OCI-LY7 (cell line): ENCODE results near the gene RBM5. TPM values are rescaled to one million over a fixed set of nuclear protein-coding genes. Genes with fewer than 3 reads are reported as not detected.

ENCODE experiments used
- BruUV-seq: library from RNA; stranded (reverse); fragments of 400-500 nt; replicated peaks from 2 replicates; lab custom pipeline; 2021; lab: Mats Ljungman, UMichigan
- CTCF ChIA-PET: fragments of 300-600 bp; sonication (Branson Sonifier 250); formaldehyde crosslinking; loops from one replicate; lab custom pipeline; 2022; ENCODE audit warnings: antibody characterized with exemption; ENCODE audit not compliant: unreplicated experiment; lab: Charles Lee
- POLR2A ChIA-PET: fragments of 300-600 bp; sonication (Branson Sonifier 250); formaldehyde crosslinking; loops from one replicate; lab custom pipeline; 2022; ENCODE audit warnings: antibody characterized with exemption; lab: Charles Lee
- DNase-seq: peaks from one replicate; pipeline ENCODE4 v3.0.0-alpha.2; 2015; ENCODE audit warnings: low spot score
- H2AFZ ChIP-seq: fragments of 200-600 bp; sonication (generic), shearing (Covaris generic); 2 replicates; pipeline ENCODE4 v1.6.1; 2014; ENCODE audit warnings: mild to moderate bottlenecking, antibody characterized with exemption, low read length, moderate library complexity
- H3K27ac ChIP-seq: fragments of 200-600 bp; sonication (generic); 2 replicates; pipeline ENCODE4 v1.5.1; 2014; ENCODE audit warnings: mixed run types, low read depth, mild to moderate bottlenecking, moderate library complexity, low read length, inconsistent platforms; ENCODE audit not compliant: poor library complexity, severe bottlenecking
- H3K36me3 ChIP-seq: fragments of 200-600 bp; sonication (generic); 2 replicates; pipeline ENCODE4 v1.6.1; 2014; ENCODE audit warnings: mild to moderate bottlenecking, antibody characterized with exemption, low read length, moderate library complexity, mixed read lengths; ENCODE audit not compliant: insufficient read depth
- H3K4me1 ChIP-seq: fragments of 200-600 bp; sonication (generic); 2 replicates; pipeline ENCODE4 v1.5.1; 2014; ENCODE audit warnings: mild to moderate bottlenecking, low read length; ENCODE audit not compliant: insufficient read depth, poor library complexity, severe bottlenecking
- H3K4me2 ChIP-seq: fragments of 200-600 bp; sonication (generic); 2 replicates; pipeline ENCODE4 v1.6.1; 2014; ENCODE audit warnings: mild to moderate bottlenecking, low read length
- H3K4me3 ChIP-seq: fragments of 200-600 bp; sonication (generic); 2 replicates; pipeline ENCODE4 v1.5.1; 2014; ENCODE audit warnings: mild to moderate bottlenecking, low read depth, low read length; ENCODE audit not compliant: poor library complexity, severe bottlenecking
- H3K79me2 ChIP-seq: fragments of 200-600 bp; sonication (generic); 2 replicates; pipeline ENCODE4 v1.6.1; 2016; ENCODE audit warnings: low read depth, mild to moderate bottlenecking, low read length, moderate library complexity, mixed read lengths; ENCODE audit not compliant: insufficient read depth
- H3K9me2 ChIP-seq: fragments of 200-600 bp; sonication (generic); 2 replicates; pipeline ENCODE4 v1.6.1; 2016; ENCODE audit warnings: mild to moderate bottlenecking, low read length, mixed read lengths; ENCODE audit not compliant: insufficient read depth
- H3K9me3 ChIP-seq: fragments of 200-600 bp; sonication (generic); 2 replicates; pipeline ENCODE4 v1.6.1; 2014; ENCODE audit warnings: mild to moderate bottlenecking, mixed run types, low read length, mixed read lengths
- H4K20me1 ChIP-seq: fragments of 200-600 bp; sonication (generic); 2 replicates; pipeline ENCODE4 v1.6.1; 2014; ENCODE audit warnings: mild to moderate bottlenecking, antibody characterized with exemption, low read length, moderate library complexity, mixed read lengths; ENCODE audit not compliant: insufficient read depth
- EZH2phosphoT487 ChIP-seq: fragments of 200-600 bp; sonication (generic); IDR thresholded peaks from 2 replicates; pipeline ENCODE4 v1.6.1; 2018; ENCODE audit warnings: low read depth, borderline replicate concordance, mild to moderate bottlenecking, mixed run types, antibody characterized with exemption, low read length, moderate library complexity, mixed read lengths
- intact Hi-C: fragments of 100-400 bp; cut with micrococcal nuclease; formaldehyde crosslinking; loops from one replicate; pipeline ENCODE4 v1.10.0; 2022; ENCODE audit not compliant: unreplicated experiment
- total RNA-seq, 2 experiments: library from RNA; depleted of rRNA in 1 of 2; stranded (reverse); fragments of >200 nt in 1 of 2; shearing (Covaris generic) in 1 of 2; gene quantifications; 2 replicates each; pipeline ENCODE4 v1.2.3, GENCODE V29; 2014 to 2022
- TF ChIP-seq, protein P1 (sequence below): fragments of 200-600 bp; sonication (generic); conservative IDR thresholded peaks from 2 replicates; pipeline ENCODE4 v1.5.1; 2014; ENCODE audit warnings: mild to moderate bottlenecking, antibody characterized with exemption, low read length, moderate library complexity, mixed read lengths

Gene RBM5
- total RNA-seq, 2 experiments from 2014 or later, result 139 to 197 TPM

DNA sequence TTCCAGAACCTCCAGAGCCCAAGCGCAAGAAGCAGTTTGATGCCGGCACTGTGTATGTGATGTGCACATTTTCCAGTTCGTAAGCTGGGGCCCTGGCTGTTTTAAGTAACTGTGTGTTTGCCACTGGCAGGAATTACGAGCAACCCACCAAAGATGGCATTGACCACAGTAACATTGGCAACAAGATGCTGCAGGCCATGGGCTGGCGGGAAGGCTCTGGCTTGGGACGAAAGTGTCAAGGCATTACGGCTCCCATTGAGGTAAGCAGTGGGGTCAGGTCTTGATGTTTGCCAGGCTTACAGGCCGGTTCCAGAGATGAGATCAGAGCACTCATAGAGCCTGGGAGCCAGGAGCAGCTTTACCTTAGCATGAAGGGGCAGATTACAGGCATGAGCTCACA, 28.4 kb downstream of the RBM5 start:
- TF ChIP-seq EZH2phosphoT487, result no peak
- TF ChIP-seq, protein P1, sequence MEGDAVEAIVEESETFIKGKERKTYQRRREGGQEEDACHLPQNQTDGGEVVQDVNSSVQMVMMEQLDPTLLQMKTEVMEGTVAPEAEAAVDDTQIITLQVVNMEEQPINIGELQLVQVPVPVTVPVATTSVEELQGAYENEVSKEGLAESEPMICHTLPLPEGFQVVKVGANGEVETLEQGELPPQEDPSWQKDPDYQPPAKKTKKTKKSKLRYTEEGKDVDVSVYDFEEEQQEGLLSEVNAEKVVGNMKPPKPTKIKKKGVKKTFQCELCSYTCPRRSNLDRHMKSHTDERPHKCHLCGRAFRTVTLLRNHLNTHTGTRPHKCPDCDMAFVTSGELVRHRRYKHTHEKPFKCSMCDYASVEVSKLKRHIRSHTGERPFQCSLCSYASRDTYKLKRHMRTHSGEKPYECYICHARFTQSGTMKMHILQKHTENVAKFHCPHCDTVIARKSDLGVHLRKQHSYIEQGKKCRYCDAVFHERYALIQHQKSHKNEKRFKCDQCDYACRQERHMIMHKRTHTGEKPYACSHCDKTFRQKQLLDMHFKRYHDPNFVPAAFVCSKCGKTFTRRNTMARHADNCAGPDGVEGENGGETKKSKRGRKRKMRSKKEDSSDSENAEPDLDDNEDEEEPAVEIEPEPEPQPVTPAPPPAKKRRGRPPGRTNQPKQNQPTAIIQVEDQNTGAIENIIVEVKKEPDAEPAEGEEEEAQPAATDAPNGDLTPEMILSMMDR, result no peak
- DNase-seq, result no peak
- no peak overlapping the region for H3K4me3 ChIP-seq
- no peaks in the 10 kb centered on the region for H3K9me2 ChIP-seq
- no peak overlapping the region for H3K4me2 ChIP-seq
- H4K20me1 ChIP-seq, result no peaks in the 10 kb centered on the region
- POLR2A ChIA-PET, result interaction anchor here (0.5 to 1.4 kb wide), 2 partner anchors 10 to 73 kb away, joined by 4 read pairs; no protein-coding TSS in a partner anchor
- no peaks in the 10 kb centered on the region for H3K79me2 ChIP-seq
- H3K4me1 ChIP-seq, result no peaks in the 10 kb centered on the region
- no TSS peak for BruUV-seq
- no peak overlapping the region for H2AFZ ChIP-seq
- intact Hi-C loops, result no loop called here
- H3K36me3 ChIP-seq, result peaks cover 100% of the 10 kb centered on the region
- no peak overlapping the region for H3K27ac ChIP-seq
- no peaks in the 10 kb centered on the region for H3K9me3 ChIP-seq
- CTCF ChIA-PET, result no interaction called here

DNA sequence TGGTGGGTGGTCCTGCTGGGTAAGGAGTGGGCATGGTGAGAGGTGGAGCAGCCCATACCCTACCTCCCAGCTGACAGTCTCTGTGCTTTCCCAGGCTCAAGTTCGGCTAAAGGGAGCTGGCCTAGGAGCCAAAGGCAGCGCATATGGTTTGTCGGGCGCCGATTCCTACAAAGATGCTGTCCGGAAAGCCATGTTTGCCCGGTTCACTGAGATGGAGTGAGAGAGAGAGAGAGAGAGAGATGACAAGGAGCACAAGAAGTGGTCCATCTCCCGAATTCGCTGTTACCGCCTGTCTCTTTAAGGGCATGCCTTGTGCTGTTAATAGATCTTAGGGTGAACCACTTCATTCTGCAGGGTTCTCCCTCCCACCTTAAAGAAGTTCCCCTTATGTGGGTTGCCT, 29.5 kb downstream of the RBM5 start:
- Histone ChIP-seq H2AFZ (no peak overlapping the region), H4K20me1 (no peaks in the 10 kb centered on the region), H3K27ac (no peak overlapping the region), H3K9me3 (no peaks in the 10 kb centered on the region), H3K79me2 (no peaks in the 10 kb centered on the region), H3K4me3 (no peak overlapping the region), H3K36me3 (peaks cover 93% of the 10 kb centered on the region), H3K9me2 (no peaks in the 10 kb centered on the region), H3K4me2 (no peak overlapping the region), H3K4me1 (no peaks in the 10 kb centered on the region)
- BruUV-seq, result no TSS peak
- POLR2A ChIA-PET, result interaction anchor here (1.4 kb wide), 1 partner anchor 11 kb away, joined by 4 read pairs; no protein-coding TSS in a partner anchor
- CTCF ChIA-PET, result interaction anchor here (0.6 kb wide), 1 partner anchor 74 kb away, joined by 4 read pairs; no protein-coding TSS in a partner anchor
- DNase-seq, result no peak
- TF ChIP-seq EZH2phosphoT487, result no peak
- TF ChIP-seq, protein P1, result no peak
- intact Hi-C loops, result no loop called here

DNA sequence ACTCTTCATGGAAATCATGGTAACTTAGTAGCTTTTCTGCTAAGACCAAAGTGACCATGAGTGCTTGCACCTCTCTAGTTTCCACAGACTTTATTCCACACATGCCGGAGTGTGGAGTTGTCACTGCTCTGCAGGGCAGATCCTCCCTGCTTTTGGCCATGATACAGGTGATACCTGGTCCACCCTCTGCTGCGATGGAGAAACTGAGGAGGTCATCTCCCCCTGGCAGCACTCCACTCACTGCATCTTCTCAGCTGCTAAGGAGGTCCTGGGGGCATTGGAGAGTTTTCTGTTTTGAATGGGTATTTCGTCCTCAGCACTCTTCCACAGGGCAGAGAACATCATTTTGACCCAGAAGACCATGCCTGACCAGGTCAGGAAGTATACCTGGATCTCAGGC, 31.1 kb downstream of the RBM5 start:
- intact Hi-C loops, result loop anchor here (2.0 kb wide), 1 partner anchor 153 kb away; no protein-coding TSS in a partner anchor
- H3K36me3 ChIP-seq, result peaks cover 77% of the 10 kb centered on the region

More for the DNA sequence above, 31.1 kb downstream of the RBM5 start:
- ChIA-PET POLR2A (no interaction called here), CTCF (no interaction called here)
- no peaks in the 10 kb centered on the region for H3K4me1 ChIP-seq
- H3K79me2 ChIP-seq, result no peaks in the 10 kb centered on the region
- DNase-seq, result no peak
- H3K4me3 ChIP-seq, result no peak overlapping the region
- H3K9me2 ChIP-seq, result no peaks in the 10 kb centered on the region
- TF ChIP-seq EZH2phosphoT487, result no peak
- TF ChIP-seq, protein P1, result no peak
- no peak overlapping the region for H3K27ac ChIP-seq
- H3K4me2 ChIP-seq, result no peak overlapping the region
- no peaks in the 10 kb centered on the region for H3K9me3 ChIP-seq
- no peak overlapping the region for H2AFZ ChIP-seq
- BruUV-seq, result no TSS peak
- H4K20me1 ChIP-seq, result no peaks in the 10 kb centered on the region
